T-helper 2 cell treated with Interferon-gamma antibody and Interleukin-4, amounts not matched to agents 5 μg/mL and 100 μg/mL, for 36 hours (primary cell): ENCODE measurements around the gene MED15.

Experiments used
- DNase-seq: peaks from one replicate; pipeline ENCODE4 v3.0.0; 2021; ENCODE audit warnings: low spot score
- H3K27ac Mint-ChIP-seq: one replicate; pipeline ENCODE4 v1.8.0; 2021; ENCODE audit warnings: mild to moderate bottlenecking, mixed read lengths
- H3K27me3 Mint-ChIP-seq: one replicate; pipeline ENCODE4 v1.8.0; 2021; ENCODE audit warnings: low read depth, mixed read lengths
- H3K36me3 Mint-ChIP-seq: one replicate; pipeline ENCODE4 v1.8.0; 2021; ENCODE audit warnings: low read depth, mixed read lengths
- H3K4me1 Mint-ChIP-seq: one replicate; pipeline ENCODE4 v1.8.0; 2021; ENCODE audit warnings: low read depth, mixed read lengths
- H3K4me3 Mint-ChIP-seq: one replicate; pipeline ENCODE4 v1.8.0; 2022; ENCODE audit warnings: mild to moderate bottlenecking, moderate library complexity, mixed read lengths
- H3K9me3 Mint-ChIP-seq: one replicate; pipeline ENCODE4 v1.8.0; 2021; ENCODE audit warnings: mixed read lengths

MED15 gene

DNA sequence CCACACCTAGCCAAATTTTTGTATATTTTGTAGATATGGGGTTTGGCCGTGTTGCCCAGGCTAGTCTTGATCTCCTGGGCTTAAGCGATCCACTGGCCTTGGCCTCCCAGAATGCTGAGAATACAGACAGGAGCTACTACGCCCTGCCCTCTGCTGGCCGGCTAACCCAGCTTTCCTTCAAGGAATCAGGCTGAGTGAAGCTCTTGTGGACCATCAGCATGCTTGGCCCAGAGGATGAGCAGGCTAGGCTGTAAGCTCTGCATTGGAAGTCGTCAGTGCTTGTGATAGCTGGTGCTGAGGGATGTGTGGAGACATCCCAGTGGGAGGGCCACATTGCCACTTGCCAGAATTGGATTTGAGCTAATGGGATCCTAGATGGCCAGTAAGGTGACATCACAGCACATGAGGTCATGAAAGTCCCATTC is 60.6 kb downstream of the MED15 start:
- peak overlapping the region; percentile 65 for H3K27ac Mint-ChIP-seq

GRCh38 chr22:20568502-20569058 is 61.2 kb downstream of the MED15 start:
- peak overlapping the region; percentile 77 for H3K4me3 Mint-ChIP-seq
- H3K27ac Mint-ChIP-seq, result peak overlapping the region; percentile 93
- peaks cover 87% of the 10 kb centered on the region for H3K36me3 Mint-ChIP-seq
- no peak for DNase-seq
- no peaks in the 10 kb centered on the region for H3K9me3 Mint-ChIP-seq
- H3K27me3 Mint-ChIP-seq, result no peaks in the 10 kb centered on the region
- peaks cover 76% of the 10 kb centered on the region for H3K4me1 Mint-ChIP-seq

More for the DNA sequence above, 60.6 kb downstream of the MED15 start:
- peak overlapping the region; percentile 77 for H3K4me3 Mint-ChIP-seq
- no peak for DNase-seq
- H3K9me3 Mint-ChIP-seq, result no peaks in the 10 kb centered on the region
- H3K36me3 Mint-ChIP-seq, result peaks cover 86% of the 10 kb centered on the region
- H3K27me3 Mint-ChIP-seq, result no peaks in the 10 kb centered on the region
- peaks cover 81% of the 10 kb centered on the region for H3K4me1 Mint-ChIP-seq

GRCh38 chr22:20569059-20570058 is 61.9 kb downstream of the MED15 start:
- no peaks in the 10 kb centered on the region for H3K9me3 Mint-ChIP-seq
- H3K27me3 Mint-ChIP-seq, result no peaks in the 10 kb centered on the region
- peak overlapping the region; percentile 93 for H3K27ac Mint-ChIP-seq
- peaks cover 69% of the 10 kb centered on the region for H3K4me1 Mint-ChIP-seq
- DNase-seq, result peak; percentile 59
- peak overlapping the region; percentile 77 for H3K4me3 Mint-ChIP-seq
- H3K36me3 Mint-ChIP-seq, result peaks cover 87% of the 10 kb centered on the region

DNA sequence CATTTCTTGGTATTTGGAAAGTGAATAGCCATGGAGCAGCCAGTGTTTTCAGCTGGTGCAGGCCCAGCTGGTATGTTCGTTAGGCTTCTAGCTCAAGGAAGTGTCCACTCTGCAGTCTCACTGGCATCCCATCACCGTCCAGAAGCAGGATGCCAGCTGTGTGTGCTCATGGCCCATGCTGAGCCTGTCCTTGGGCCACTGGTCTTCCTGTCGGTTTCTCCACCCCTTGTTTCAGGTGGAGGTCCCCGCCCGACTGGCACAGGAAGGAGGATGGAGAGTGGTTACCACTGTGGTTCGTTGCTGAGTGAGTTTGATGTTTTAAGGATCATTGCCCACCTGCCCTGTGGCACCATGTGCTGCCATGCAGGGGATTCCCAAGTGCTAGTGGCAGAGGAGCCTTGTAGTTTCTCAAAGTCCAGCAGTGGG is 63.7 kb downstream of the MED15 start:
- Mint-ChIP-seq H3K27ac (peak overlapping the region; percentile 93), H3K9me3 (no peaks in the 10 kb centered on the region), H3K27me3 (no peaks in the 10 kb centered on the region), H3K4me3 (peak overlapping the region; percentile 64), H3K4me1 (peaks cover 56% of the 10 kb centered on the region), H3K36me3 (peaks cover 83% of the 10 kb centered on the region)
- DNase-seq, result no peak

DNA sequence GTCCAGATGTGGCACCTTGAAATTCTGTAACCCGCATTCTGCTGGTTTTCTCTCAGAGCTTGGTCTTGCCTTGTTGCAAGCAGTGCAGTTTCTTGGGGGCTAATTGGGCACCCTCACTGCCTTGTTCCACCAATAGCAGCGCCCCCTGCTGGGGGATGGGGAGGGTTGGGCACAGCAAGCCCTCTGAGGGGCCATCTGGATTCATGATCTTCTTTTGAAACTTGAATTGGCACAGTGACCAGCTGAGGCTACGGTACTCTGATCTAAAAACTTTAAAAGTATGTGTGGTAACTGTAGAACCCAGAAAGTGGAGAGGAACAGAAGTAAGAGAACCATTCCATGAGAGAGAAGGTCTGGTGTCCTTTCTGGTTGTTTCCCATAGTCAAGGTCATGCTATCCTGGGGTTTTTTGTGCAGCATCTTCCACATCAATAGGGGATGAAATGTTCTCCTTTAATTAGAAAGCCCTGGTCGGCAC is 64.2 kb downstream of the MED15 start:
- peak overlapping the region; percentile 39 for H3K27ac Mint-ChIP-seq
- H3K27me3 Mint-ChIP-seq, result no peaks in the 10 kb centered on the region
- H3K9me3 Mint-ChIP-seq, result no peaks in the 10 kb centered on the region
- peak overlapping the region; percentile 8 for H3K4me3 Mint-ChIP-seq
- no peak for DNase-seq
- H3K4me1 Mint-ChIP-seq, result peaks cover 55% of the 10 kb centered on the region
- H3K36me3 Mint-ChIP-seq, result peaks cover 81% of the 10 kb centered on the region

- Mint-ChIP-seq H3K4me1 (peaks cover 54% of the 10 kb centered on the region), H3K36me3 (peaks cover 77% of the 10 kb centered on the region), H3K27me3 (no peaks in the 10 kb centered on the region), H3K27ac (peak overlapping the region; percentile 55), H3K9me3 (no peaks in the 10 kb centered on the region), H3K4me3 (no peak overlapping the region)
- DNase-seq, result no peak
These were observed 64.9 kb downstream of the MED15 start for GRCh38 chr22:20572132-20572802.

DNA sequence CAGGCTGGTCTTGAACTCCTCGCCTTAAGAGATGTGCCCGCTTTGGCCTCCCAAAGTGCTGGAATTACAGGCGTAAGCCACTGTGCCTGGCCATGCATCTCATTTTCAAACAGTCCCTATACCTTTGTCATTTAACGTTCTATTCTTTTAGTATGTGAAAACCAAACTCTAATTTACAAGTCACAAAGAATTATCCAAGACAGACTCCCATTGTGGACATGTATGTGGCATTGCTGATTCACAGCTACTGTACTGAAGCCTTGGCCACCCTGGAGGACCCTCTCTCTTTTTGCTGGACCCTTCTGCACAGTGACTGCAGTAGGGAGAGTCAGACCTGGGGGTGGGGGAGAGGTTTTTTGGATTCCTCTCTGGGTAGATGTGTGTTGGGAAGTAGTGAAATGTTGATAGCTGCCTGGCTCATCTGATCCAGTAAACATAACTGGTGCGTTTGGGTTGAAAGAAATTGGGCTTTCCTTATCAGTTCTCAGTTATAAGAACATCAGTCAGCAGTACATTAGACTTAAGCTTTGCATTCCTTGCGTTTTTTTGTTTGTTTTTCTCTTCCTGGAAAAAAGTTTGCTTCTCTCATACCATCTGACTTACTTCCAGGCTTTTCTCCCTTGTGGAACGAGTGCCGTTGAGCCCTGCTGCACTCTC is 65.9 kb downstream of the MED15 start:
- DNase-seq, result no peak
- H3K9me3 Mint-ChIP-seq, result no peaks in the 10 kb centered on the region
- peaks cover 73% of the 10 kb centered on the region for H3K36me3 Mint-ChIP-seq
- no peaks in the 10 kb centered on the region for H3K27me3 Mint-ChIP-seq
- peaks cover 48% of the 10 kb centered on the region for H3K4me1 Mint-ChIP-seq
- no peak overlapping the region for H3K4me3 Mint-ChIP-seq
- H3K27ac Mint-ChIP-seq, result peak overlapping the region; percentile 36

- Mint-ChIP-seq H3K27me3 (no peaks in the 10 kb centered on the region), H3K9me3 (no peaks in the 10 kb centered on the region), H3K4me3 (no peak overlapping the region), H3K4me1 (peaks cover 40% of the 10 kb centered on the region), H3K36me3 (peaks cover 72% of the 10 kb centered on the region), H3K27ac (no peak overlapping the region)
- no peak for DNase-seq
These were observed 66.6 kb downstream of the MED15 start for GRCh38 chr22:20573833-20574615.

- Mint-ChIP-seq H3K4me1 (peaks cover 31% of the 10 kb centered on the region), H3K9me3 (no peaks in the 10 kb centered on the region), H3K27ac (peak overlapping the region; percentile 19), H3K36me3 (peaks cover 64% of the 10 kb centered on the region), H3K27me3 (no peaks in the 10 kb centered on the region), H3K4me3 (no peak overlapping the region)
- no peak for DNase-seq
These were observed 67.5 kb downstream of the MED15 start for GRCh38 chr22:20574920-20575353.

GRCh38 chr22:20575724-20576444 is 68.5 kb downstream of the MED15 start:
- peaks cover 57% of the 10 kb centered on the region for H3K36me3 Mint-ChIP-seq
- no peak overlapping the region for H3K4me3 Mint-ChIP-seq
- H3K4me1 Mint-ChIP-seq, result peaks cover 24% of the 10 kb centered on the region
- H3K9me3 Mint-ChIP-seq, result no peaks in the 10 kb centered on the region
- no peak overlapping the region for H3K27ac Mint-ChIP-seq
- H3K27me3 Mint-ChIP-seq, result no peaks in the 10 kb centered on the region
- no peak for DNase-seq

DNA sequence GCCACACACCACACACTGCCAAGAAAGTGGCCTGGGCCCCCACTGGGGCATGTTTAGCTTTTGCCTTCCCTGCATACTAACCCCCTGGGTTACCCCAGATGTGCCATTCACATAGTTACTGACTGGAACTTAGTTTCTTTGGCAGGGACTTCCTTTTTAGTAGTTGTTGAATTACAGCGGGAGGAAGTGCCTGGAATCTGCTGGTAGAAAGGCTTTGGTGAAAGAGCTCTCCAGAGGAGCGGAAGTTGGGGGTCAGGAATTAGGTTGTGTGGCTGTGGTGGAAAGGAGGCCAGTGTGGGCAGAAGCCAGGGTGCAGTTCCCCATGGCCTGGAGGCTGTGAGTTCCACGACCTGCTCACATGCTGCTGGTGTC is 69.0 kb downstream of the MED15 start:
- Mint-ChIP-seq H3K27ac (peak overlapping the region; percentile 79), H3K36me3 (peaks cover 53% of the 10 kb centered on the region), H3K4me1 (peaks cover 19% of the 10 kb centered on the region), H3K9me3 (no peaks in the 10 kb centered on the region), H3K27me3 (no peaks in the 10 kb centered on the region), H3K4me3 (peak overlapping the region; percentile 50)
- no peak for DNase-seq

DNA sequence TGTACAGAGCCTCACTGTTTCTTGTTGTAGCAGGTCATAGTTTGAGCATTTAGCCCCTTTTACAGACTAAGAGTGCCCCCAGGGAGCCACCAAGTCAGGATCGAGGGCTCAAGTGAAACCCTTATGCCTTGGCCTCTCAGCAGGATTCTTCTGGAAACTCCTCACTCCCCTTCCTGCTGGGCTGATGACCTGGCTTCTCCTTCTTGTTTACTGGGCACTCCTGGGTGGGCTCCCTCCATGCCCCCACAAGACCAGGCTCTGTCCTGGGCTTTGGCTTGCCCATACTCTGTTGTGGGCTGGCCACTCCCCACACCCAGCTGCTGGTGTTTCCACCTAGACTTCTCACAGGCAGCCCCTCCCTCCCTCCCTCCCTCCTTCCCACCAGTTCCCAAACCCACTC is 69.6 kb downstream of the MED15 start:
- H3K27ac Mint-ChIP-seq, result peak overlapping the region; percentile 79
- H3K36me3 Mint-ChIP-seq, result peaks cover 48% of the 10 kb centered on the region
- no peak for DNase-seq
- no peaks in the 10 kb centered on the region for H3K27me3 Mint-ChIP-seq
- H3K9me3 Mint-ChIP-seq, result no peaks in the 10 kb centered on the region
- peaks cover 15% of the 10 kb centered on the region for H3K4me1 Mint-ChIP-seq
- H3K4me3 Mint-ChIP-seq, result peak overlapping the region; percentile 50
